Smooth muscle cell (in vitro differentiated cells): ENCODE measurements around the gene TSC2. TPM values are rescaled to one million over a fixed set of nuclear protein-coding genes. Genes with fewer than 3 reads are reported as not detected.
A peak's percentile ranks its signal among the peaks of the same experiment; 100 is the strongest.

ENCODE experiments used
- DNase-seq: peaks from one replicate; lab custom pipeline; 2025; ENCODE audit not compliant: unreplicated experiment; lab: John Stamatoyannopoulos, UW
- H2AFZ ChIP-seq: fragments of 200-600 bp; sonication (generic); 2 replicates; pipeline ENCODE4 v1.6.0; 2016; ENCODE audit warnings: antibody characterized with exemption, low read depth, mild to moderate bottlenecking
- H3F3A ChIP-seq: fragments of 200-600 bp; sonication (generic); 2 replicates; pipeline ENCODE4 v1.6.0; 2017; ENCODE audit warnings: antibody characterized with exemption, low read depth
- H3K27ac ChIP-seq: fragments of 200-600 bp; sonication (generic); 2 replicates; pipeline ENCODE4 v1.5.1; 2016; ENCODE audit warnings: low read depth, mild to moderate bottlenecking
- H3K27me3 ChIP-seq: fragments of 200-600 bp; sonication (generic); 2 replicates; pipeline ENCODE4 v1.6.1; 2016; ENCODE audit warnings: low read depth, mild to moderate bottlenecking
- H3K36me3 ChIP-seq: fragments of 200-600 bp; sonication (generic); 2 replicates; pipeline ENCODE4 v1.5.1; 2016; ENCODE audit warnings: low read depth
- H3K4me1 ChIP-seq: fragments of 200-600 bp; sonication (generic); 2 replicates; pipeline ENCODE4 v1.5.1; 2016; ENCODE audit warnings: low read depth
- H3K4me2 ChIP-seq: fragments of 200-600 bp; sonication (generic); 2 replicates; pipeline ENCODE4 v1.6.0; 2016; ENCODE audit warnings: mild to moderate bottlenecking
- H3K4me3 ChIP-seq: fragments of 200-600 bp; sonication (generic); 2 replicates; pipeline ENCODE4 v1.5.1; 2016; ENCODE audit warnings: mild to moderate bottlenecking
- H3K79me2 ChIP-seq: fragments of 200-600 bp; sonication (generic); 2 replicates; pipeline ENCODE4 v1.6.0; 2016; ENCODE audit warnings: low read depth, mild to moderate bottlenecking
- H3K9ac ChIP-seq: fragments of 200-600 bp; sonication (generic); 2 replicates; pipeline ENCODE4 v1.6.0; 2016; ENCODE audit warnings: low read depth
- H3K9me3 ChIP-seq: fragments of 200-600 bp; sonication (generic); replicated peaks from 2 replicates; pipeline ENCODE4 v1.5.1; 2016; ENCODE audit warnings: low read depth
- H4K20me1 ChIP-seq: fragments of 200-600 bp; sonication (generic); 2 replicates; pipeline ENCODE4 v1.6.0; 2016; ENCODE audit warnings: low read depth
- CTCF ChIP-seq: fragments of 200-600 bp; sonication (generic); IDR thresholded peaks from 2 replicates; pipeline ENCODE4 v1.5.1; 2017; ENCODE audit warnings: borderline replicate concordance, mild to moderate bottlenecking, antibody characterized with exemption; ENCODE audit not compliant: insufficient read depth, poor library complexity, severe bottlenecking
- WGBS: methylation state at CpG from one replicate; pipeline ENCODE4 v1.1.7; 2016; ENCODE audit warnings: low lambda C conversion rate; 5-methylcytosine and 5-hydroxymethylcytosine counted together
- polyA plus RNA-seq: library from polyadenylated mRNA; unstranded; fragments of >200 nt; fragmentation: Nextera tagmentation; extraction: Ambion mirVana; gene quantifications from 2 replicates; pipeline ENCODE4 v1.2.1, GENCODE V29; 2016
- total RNA-seq: library from RNA; depleted of rRNA; stranded (reverse); fragments of >200 nt; gene quantifications from 2 replicates; pipeline ENCODE4 v1.2.3, GENCODE V29; 2014

TSC2 gene
- total and polyA plus RNA-seq, 2 experiments from 2014 or later = 64.5 to 74.7 TPM

GRCh38 chr16:2091547-2092255 is 43.9 kb downstream of the TSC2 start:
- Histone ChIP-seq H3K79me2 (no peaks in the 10 kb centered on the region), H3K9me3 (no peaks in the 10 kb centered on the region), H3K4me3 (peak overlapping the region; percentile 29), H3F3A (peaks cover 12% of the 10 kb centered on the region), H3K4me2 (peak overlapping the region; percentile 80), H4K20me1 (peaks cover 53% of the 10 kb centered on the region), H3K27ac (no peak overlapping the region), H3K9ac (no peak overlapping the region), H3K4me1 (peaks cover 8% of the 10 kb centered on the region), H3K27me3 (no peaks in the 10 kb centered on the region), H3K36me3 (no peaks in the 10 kb centered on the region), H2AFZ (no peak overlapping the region)
- WGBS = 62% methylated on average over 44 of the region's 49 CpGs
- no peak for TF ChIP-seq CTCF
- no peak for DNase-seq

- Histone ChIP-seq H3K9ac (no peak overlapping the region), H3K27me3 (no peaks in the 10 kb centered on the region), H3K4me2 (no peak overlapping the region), H3K4me1 (peaks cover 8% of the 10 kb centered on the region), H3K27ac (no peak overlapping the region), H3K9me3 (no peaks in the 10 kb centered on the region), H3K36me3 (no peaks in the 10 kb centered on the region), H3K79me2 (no peaks in the 10 kb centered on the region), H3K4me3 (no peak overlapping the region), H4K20me1 (peaks cover 53% of the 10 kb centered on the region), H2AFZ (no peak overlapping the region), H3F3A (peaks cover 12% of the 10 kb centered on the region)
- DNase-seq = no peak
- TF ChIP-seq CTCF = no peak
- 95% methylated on average over 16 of the region's 16 CpGs for WGBS
Observed at GRCh38 chr16:2092256-2092620, 44.5 kb downstream of the TSC2 start.

DNA sequence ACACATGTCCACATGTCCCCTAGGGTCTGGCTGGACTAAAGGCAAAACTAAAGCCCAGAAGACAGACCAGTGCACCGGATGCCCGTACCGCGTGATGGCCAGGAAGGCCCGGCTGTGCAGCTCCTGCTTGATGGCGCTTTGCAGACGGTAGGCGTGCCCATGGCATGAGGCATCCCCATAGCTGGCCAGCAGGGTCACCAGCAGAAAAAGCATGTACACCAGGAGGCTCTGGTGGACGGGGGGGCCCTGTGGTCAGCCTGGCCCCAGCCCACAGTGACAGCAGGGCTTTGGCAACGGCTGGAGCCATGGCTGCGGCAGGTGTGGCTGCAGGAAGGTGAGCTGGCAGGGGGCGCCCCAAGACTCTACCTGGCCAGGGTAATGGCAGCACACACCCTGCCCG is 45.1 kb downstream of the TSC2 start:
- Histone ChIP-seq H3K79me2 (no peaks in the 10 kb centered on the region), H3K4me1 (peaks cover 8% of the 10 kb centered on the region), H3K36me3 (no peaks in the 10 kb centered on the region), H3F3A (peaks cover 12% of the 10 kb centered on the region), H2AFZ (no peak overlapping the region), H3K9me3 (no peaks in the 10 kb centered on the region), H3K4me3 (no peak overlapping the region), H3K4me2 (no peak overlapping the region), H3K27ac (no peak overlapping the region), H3K9ac (no peak overlapping the region), H3K27me3 (no peaks in the 10 kb centered on the region), H4K20me1 (peaks cover 53% of the 10 kb centered on the region)
- no peak for DNase-seq
- no peak for TF ChIP-seq CTCF
- WGBS = 98% methylated on average over 13 of the region's 13 CpGs

GRCh38 chr16:2093793-2094192 is 46.0 kb downstream of the TSC2 start:
- Histone ChIP-seq H3K4me1 (peaks cover 8% of the 10 kb centered on the region), H3K79me2 (no peaks in the 10 kb centered on the region), H4K20me1 (peaks cover 45% of the 10 kb centered on the region), H3K4me2 (no peak overlapping the region), H2AFZ (no peak overlapping the region), H3K9me3 (no peaks in the 10 kb centered on the region), H3K27me3 (no peaks in the 10 kb centered on the region), H3K4me3 (no peak overlapping the region), H3K27ac (no peak overlapping the region), H3F3A (peaks cover 12% of the 10 kb centered on the region), H3K9ac (no peak overlapping the region), H3K36me3 (no peaks in the 10 kb centered on the region)
- 96% methylated on average over 15 of the region's 15 CpGs for WGBS
- TF ChIP-seq CTCF = no peak
- no peak for DNase-seq
